Testis (tissue), 3 donors: ENCODE measurements around the gene GET4. TPM values are rescaled to one million over a fixed set of nuclear protein-coding genes. Genes with fewer than 3 reads are reported as not detected.

ENCODE experiments used
- DNase-seq: peaks from one replicate; pipeline ENCODE4 v3.0.0-alpha.2; 2019
- H3K27ac ChIP-seq, 2 donors: fragments of 200-600 bp; sonication (generic); one replicate each; pipeline ENCODE4 v1.5.1; 2019
- H3K27me3 ChIP-seq: fragments of 200-600 bp; sonication (generic); one replicate; pipeline ENCODE4 v1.5.1; 2019
- H3K36me3 ChIP-seq: fragments of 200-600 bp; sonication (generic); one replicate; pipeline ENCODE4 v1.5.1; 2017; ENCODE audit warnings: low read depth; ENCODE audit errors: missing control alignments
- H3K4me1 ChIP-seq: fragments of 200-600 bp; sonication (generic); one replicate; pipeline ENCODE4 v1.5.1; 2019
- H3K4me3 ChIP-seq, 2 donors: fragments of 200-600 bp; sonication (generic); one replicate each; pipeline ENCODE4 v1.5.1; 2017 to 2019
- H3K9me3 ChIP-seq: fragments of 200-600 bp; sonication (generic); one replicate; pipeline ENCODE4 v1.5.1; 2017
- POLR2A ChIP-seq: fragments of 450-650 bp; IDR thresholded peaks from one replicate; pipeline ENCODE4 v1.6.1; 2017; ENCODE audit warnings: antibody characterized with exemption, mild to moderate bottlenecking, moderate library complexity
- WGBS, 2 donors: methylation state at CpG; one replicate each; pipeline ENCODE4 v1.1.5; 2018; 5-methylcytosine and 5-hydroxymethylcytosine counted together
- intact Hi-C: fragments of 100-400 bp; cut with DNase I; formaldehyde crosslinking; loops from one replicate; pipeline ENCODE4 v1.15.1; 2023; ENCODE audit warnings: low total_unique reads
- polyA plus RNA-seq: library from polyadenylated mRNA; stranded (reverse); fragments of 350-450 nt; fragmentation: Illumina TruSeq; extraction: RNeasy Lipid Tissue Mini Kit (QIAGEN cat#74804); gene quantifications from one replicate; pipeline ENCODE4 v1.2.3, GENCODE V29; 2014; ENCODE audit warnings: low read depth, low replicate concordance; ENCODE audit not compliant: insufficient read depth
- total RNA-seq, 2 donors: library from RNA; depleted of rRNA; stranded (reverse); fragments of >200 nt; gene quantifications; one replicate each; pipeline ENCODE4 v1.2.3, GENCODE V29; 2016
- TF ChIP-seq, protein P1 (sequence below), 3 experiments: fragments of 450-650 bp in 2 of 3; fragments of 200-600 bp in 1 of 3; sonication (generic) in 1 of 3; IDR thresholded peaks; one replicate each; pipeline ENCODE4 v1.5.1; 2016 to 2019; ENCODE audit warnings: antibody characterized with exemption in 3 of 3, mild to moderate bottlenecking in 2 of 3, moderate library complexity in 1 of 3

The GET4 gene
- total and polyA plus RNA-seq, 3 donors from 2014 or later: 89.0 to 141 (median 128) TPM

DNA sequence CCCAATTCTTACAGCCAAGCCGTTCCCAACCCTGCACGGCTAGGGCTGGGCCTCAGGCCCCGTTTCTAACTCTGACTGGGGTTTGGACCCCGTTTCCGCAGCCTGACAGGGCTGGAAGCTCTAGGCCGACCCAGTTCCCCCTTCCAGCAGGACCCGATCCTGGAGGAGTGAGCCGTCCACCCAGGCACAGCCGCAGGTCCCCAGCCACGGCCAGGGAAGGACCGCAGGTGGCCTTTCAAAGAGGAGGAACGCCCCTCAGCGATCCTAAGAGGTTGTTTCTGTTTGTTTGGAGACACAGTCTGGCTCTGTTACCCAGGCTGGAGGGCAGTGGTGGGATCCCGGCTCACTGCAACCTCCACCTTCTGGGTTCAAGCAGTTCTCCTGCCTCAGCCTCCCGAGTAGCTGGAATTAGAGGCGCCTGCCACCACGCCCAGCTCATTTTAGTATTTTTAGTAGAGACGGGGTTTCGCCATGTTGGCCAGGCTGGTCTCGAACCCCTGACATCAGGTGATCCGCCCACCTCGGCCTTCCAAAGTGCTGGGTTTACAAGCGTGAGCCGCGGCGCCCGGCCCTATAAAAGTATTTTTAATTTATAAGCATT, 778 bp upstream of the GET4 start:
- TF ChIP-seq POLR2A: no peak
- TF ChIP-seq, protein P1, sequence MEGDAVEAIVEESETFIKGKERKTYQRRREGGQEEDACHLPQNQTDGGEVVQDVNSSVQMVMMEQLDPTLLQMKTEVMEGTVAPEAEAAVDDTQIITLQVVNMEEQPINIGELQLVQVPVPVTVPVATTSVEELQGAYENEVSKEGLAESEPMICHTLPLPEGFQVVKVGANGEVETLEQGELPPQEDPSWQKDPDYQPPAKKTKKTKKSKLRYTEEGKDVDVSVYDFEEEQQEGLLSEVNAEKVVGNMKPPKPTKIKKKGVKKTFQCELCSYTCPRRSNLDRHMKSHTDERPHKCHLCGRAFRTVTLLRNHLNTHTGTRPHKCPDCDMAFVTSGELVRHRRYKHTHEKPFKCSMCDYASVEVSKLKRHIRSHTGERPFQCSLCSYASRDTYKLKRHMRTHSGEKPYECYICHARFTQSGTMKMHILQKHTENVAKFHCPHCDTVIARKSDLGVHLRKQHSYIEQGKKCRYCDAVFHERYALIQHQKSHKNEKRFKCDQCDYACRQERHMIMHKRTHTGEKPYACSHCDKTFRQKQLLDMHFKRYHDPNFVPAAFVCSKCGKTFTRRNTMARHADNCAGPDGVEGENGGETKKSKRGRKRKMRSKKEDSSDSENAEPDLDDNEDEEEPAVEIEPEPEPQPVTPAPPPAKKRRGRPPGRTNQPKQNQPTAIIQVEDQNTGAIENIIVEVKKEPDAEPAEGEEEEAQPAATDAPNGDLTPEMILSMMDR (IDR thresholded peaks at IDR 0.05): no peak
- Histone ChIP-seq H3K27ac (peak overlapping the region; percentile 73 to 96), H3K4me1 (peaks cover 29% of the 10 kb centered on the region), H3K36me3 (no peaks in the 10 kb centered on the region), H3K4me3 (peak overlapping the region; percentile 37 to 38), H3K27me3 (no peaks in the 10 kb centered on the region), H3K9me3 (no peaks in the 10 kb centered on the region)
- no peak for DNase-seq
- 58 to 63% methylated on average over 26 of the region's 27 CpGs for WGBS, 2 donors
- intact Hi-C loops: no loop called here

DNA sequence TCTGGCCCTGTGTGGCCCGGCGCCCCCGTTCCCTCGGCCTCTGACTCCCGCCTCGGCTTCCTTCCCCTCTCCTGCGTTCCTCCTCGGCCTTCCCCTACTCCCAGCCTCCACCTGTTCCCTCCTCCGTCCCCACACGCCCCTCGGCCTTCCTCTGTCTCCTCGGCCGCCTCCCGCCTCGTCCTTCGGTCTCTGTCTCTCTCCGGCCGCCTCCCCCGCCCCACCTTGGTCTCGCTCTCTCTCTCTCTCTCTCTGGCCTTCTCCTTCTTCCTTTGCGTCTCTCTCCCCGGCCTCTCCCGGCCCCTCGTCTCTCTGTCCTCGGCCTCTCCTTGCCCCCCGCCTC, 588 bp downstream of the GET4 start:
- no peaks in the 10 kb centered on the region for H3K36me3 ChIP-seq
- peak overlapping the region; percentile 89 to 90 for H3K4me3 ChIP-seq
- H3K27me3 ChIP-seq: no peaks in the 10 kb centered on the region
- H3K27ac ChIP-seq: peak overlapping the region; percentile 86
- peaks cover 29% of the 10 kb centered on the region for H3K4me1 ChIP-seq
- intact Hi-C loops: no loop called here
- DNase-seq: no peak
- no peak for TF ChIP-seq POLR2A
- H3K9me3 ChIP-seq: no peaks in the 10 kb centered on the region
- 0 to 1% methylated on average over 26 of the region's 26 CpGs for WGBS, 2 donors

DNA sequence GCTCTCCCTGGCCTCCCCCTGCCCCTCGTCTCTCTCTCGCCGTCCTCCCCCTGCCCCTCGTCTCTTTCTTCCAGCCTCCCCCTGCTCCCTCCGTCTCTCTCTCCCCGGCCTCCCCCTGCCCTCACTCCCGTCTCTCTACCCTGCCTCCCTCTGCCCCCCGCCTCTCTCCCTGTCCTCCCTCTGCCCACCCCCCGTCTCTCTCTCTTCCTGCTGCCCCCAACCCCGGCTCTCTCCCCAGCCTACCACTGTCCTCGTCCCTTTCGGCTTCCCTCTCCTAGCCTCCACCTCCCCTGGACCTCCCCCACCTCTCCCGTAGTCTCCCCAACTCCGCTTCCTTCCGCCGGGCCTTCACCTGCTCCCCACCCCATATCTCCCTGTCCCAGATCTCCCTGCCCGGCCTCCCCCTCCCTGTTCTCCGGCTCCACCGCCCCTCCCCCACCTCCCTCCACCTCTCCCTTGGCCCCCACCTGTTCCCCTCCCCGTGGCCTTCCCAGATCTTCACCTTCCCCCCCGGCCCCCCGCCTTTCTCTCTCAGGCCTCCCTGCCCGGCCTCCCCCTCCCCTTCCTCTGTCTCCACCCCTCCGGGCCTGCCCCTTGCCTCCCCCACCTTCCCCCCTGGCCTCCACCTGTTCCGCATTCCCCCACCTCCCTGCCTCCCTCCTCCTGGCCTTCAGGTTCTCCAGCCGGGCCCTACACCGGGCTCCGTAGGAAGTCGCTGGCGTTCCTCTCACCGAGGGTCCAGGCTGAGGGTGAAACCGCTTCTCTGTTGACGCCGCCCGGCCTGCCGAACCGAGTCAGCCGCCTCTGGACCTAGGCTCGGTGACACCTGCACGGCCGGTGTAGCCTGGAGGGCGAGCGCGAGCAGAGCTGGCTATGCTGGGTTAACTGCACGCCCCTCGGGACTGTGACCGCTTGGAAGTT, 1.2 kb downstream of the GET4 start:
- TF ChIP-seq, protein P1 (IDR thresholded peaks at IDR 0.05): no peak
- TF ChIP-seq POLR2A: no peak
- peak overlapping the region; percentile 89 to 90 for H3K4me3 ChIP-seq
- peaks cover 29% of the 10 kb centered on the region for H3K4me1 ChIP-seq
- 5 to 6% methylated on average over 24 to 33 of the region's 47 CpGs for WGBS, 2 donors
- DNase-seq: peak; percentile 41
- no peaks in the 10 kb centered on the region for H3K27me3 ChIP-seq
- H3K27ac ChIP-seq: peak overlapping the region; percentile 86
- no peaks in the 10 kb centered on the region for H3K9me3 ChIP-seq
- intact Hi-C loops: no loop called here
- H3K36me3 ChIP-seq: no peaks in the 10 kb centered on the region

- Histone ChIP-seq H3K4me3 (no peak overlapping the region), H3K36me3 (no peaks in the 10 kb centered on the region), H3K4me1 (peaks cover 28% of the 10 kb centered on the region), H3K27ac (no peak overlapping the region), H3K27me3 (no peaks in the 10 kb centered on the region), H3K9me3 (no peaks in the 10 kb centered on the region)
- no peak for DNase-seq
- no peak for TF ChIP-seq POLR2A
- TF ChIP-seq, protein P1 (IDR thresholded peaks at IDR 0.05): no peak
- 58 to 73% methylated on average over 15 of the region's 15 CpGs for WGBS, 2 donors
- intact Hi-C loops: no loop called here
These were observed 2.7 kb downstream of the GET4 start for GRCh38 chr7:879093-879492.

- H3K36me3 ChIP-seq: no peaks in the 10 kb centered on the region
- H3K4me1 ChIP-seq: peaks cover 24% of the 10 kb centered on the region
- H3K4me3 ChIP-seq: no peak overlapping the region
- no peaks in the 10 kb centered on the region for H3K9me3 ChIP-seq
- no peak for DNase-seq
- 70 to 73% methylated on average over 13 to 14 of the region's 14 CpGs for WGBS, 2 donors
- no peak overlapping the region for H3K27ac ChIP-seq
- intact Hi-C loops: no loop called here
- H3K27me3 ChIP-seq: no peaks in the 10 kb centered on the region
- no peak for TF ChIP-seq POLR2A
- TF ChIP-seq, protein P1 (IDR thresholded peaks at IDR 0.05): no peak
These were observed 3.4 kb downstream of the GET4 start for GRCh38 chr7:879706-880105.
